ENCODE data around the gene FLRT2.

FLRT2 gene

GRCh38 chr14:85535991-85536832 is 6.3 kb downstream of the FLRT2 start:
- H3K9me3 Mint-ChIP-seq = peaks cover 4% of the 10 kb centered on the region
- H3K36me3 Mint-ChIP-seq = no peaks in the 10 kb centered on the region
- H3K27me3 Mint-ChIP-seq = peaks cover 32% of the 10 kb centered on the region
- no peak overlapping the region for H3K27ac Mint-ChIP-seq
- no peaks in the 10 kb centered on the region for H3K4me1 Mint-ChIP-seq
- ATAC-seq = no peak
- H3K4me3 Mint-ChIP-seq = no peak overlapping the region

- Mint-ChIP-seq H3K27me3 (peaks cover 26% of the 10 kb centered on the region), H3K9me3 (peaks cover 4% of the 10 kb centered on the region), H3K27ac (no peak overlapping the region)
Measured at GRCh38 chr14:85536833-85537190, 6.9 kb downstream of the FLRT2 start.

GRCh38 chr14:85537526-85537925 is 7.6 kb downstream of the FLRT2 start:
- H3K36me3 Mint-ChIP-seq = no peaks in the 10 kb centered on the region
- ATAC-seq = no peak
- peaks cover 4% of the 10 kb centered on the region for H3K9me3 Mint-ChIP-seq
- H3K27ac Mint-ChIP-seq = no peak overlapping the region
- H3K4me1 Mint-ChIP-seq = no peaks in the 10 kb centered on the region
- H3K27me3 Mint-ChIP-seq = peaks cover 19% of the 10 kb centered on the region
- H3K4me3 Mint-ChIP-seq = no peak overlapping the region

More at GRCh38 chr14:85536833-85537190, 6.9 kb downstream of the FLRT2 start:
- ATAC-seq = no peak
- H3K4me1 Mint-ChIP-seq = no peaks in the 10 kb centered on the region
- no peak overlapping the region for H3K4me3 Mint-ChIP-seq
- H3K36me3 Mint-ChIP-seq = no peaks in the 10 kb centered on the region

GRCh38 chr14:85538636-85539035 is 8.7 kb downstream of the FLRT2 start:
- Mint-ChIP-seq H3K4me3 (no peak overlapping the region), H3K36me3 (no peaks in the 10 kb centered on the region), H3K9me3 (peaks cover 4% of the 10 kb centered on the region), H3K27ac (no peak overlapping the region), H3K4me1 (no peaks in the 10 kb centered on the region), H3K27me3 (peaks cover 12% of the 10 kb centered on the region)
- no peak for ATAC-seq

- Mint-ChIP-seq H3K9me3 (peaks cover under 1% of the 10 kb centered on the region), H3K4me3 (no peak overlapping the region), H3K36me3 (no peaks in the 10 kb centered on the region), H3K27me3 (peaks cover 4% of the 10 kb centered on the region), H3K4me1 (no peaks in the 10 kb centered on the region), H3K27ac (no peak overlapping the region)
- ATAC-seq = no peak
Measured at GRCh38 chr14:85539510-85539909, 9.6 kb downstream of the FLRT2 start.

- Mint-ChIP-seq H3K27me3 (no peaks in the 10 kb centered on the region), H3K27ac (no peak overlapping the region), H3K36me3 (no peaks in the 10 kb centered on the region), H3K4me3 (no peak overlapping the region), H3K4me1 (no peaks in the 10 kb centered on the region), H3K9me3 (no peaks in the 10 kb centered on the region)
- ATAC-seq = no peak
Measured at GRCh38 chr14:85542623-85543022, 12.7 kb downstream of the FLRT2 start.

DNA sequence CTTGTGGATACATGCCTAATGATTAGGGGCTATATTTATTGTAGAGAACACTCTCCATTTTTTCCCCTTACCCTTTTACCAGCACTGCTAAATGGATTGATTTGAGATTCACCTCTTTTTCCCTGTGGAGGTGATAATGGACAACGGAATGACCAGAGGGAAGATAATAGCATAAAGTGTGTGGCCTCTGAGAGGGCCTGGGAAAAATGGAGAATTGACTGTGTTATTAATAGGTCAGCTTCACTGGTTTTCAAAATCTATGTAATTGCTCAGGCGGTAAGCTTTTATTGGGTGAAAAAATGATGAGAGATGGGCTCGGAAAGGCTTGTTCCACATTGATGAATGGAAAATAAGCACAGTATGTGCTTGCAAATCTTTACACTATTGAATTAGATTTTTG is 15.8 kb downstream of the FLRT2 start:
- no peak overlapping the region for H3K27ac Mint-ChIP-seq
- no peaks in the 10 kb centered on the region for H3K9me3 Mint-ChIP-seq
- no peak for ATAC-seq
- H3K4me3 Mint-ChIP-seq = no peak overlapping the region
- H3K4me1 Mint-ChIP-seq = no peaks in the 10 kb centered on the region
- no peaks in the 10 kb centered on the region for H3K36me3 Mint-ChIP-seq
- no peaks in the 10 kb centered on the region for H3K27me3 Mint-ChIP-seq

DNA sequence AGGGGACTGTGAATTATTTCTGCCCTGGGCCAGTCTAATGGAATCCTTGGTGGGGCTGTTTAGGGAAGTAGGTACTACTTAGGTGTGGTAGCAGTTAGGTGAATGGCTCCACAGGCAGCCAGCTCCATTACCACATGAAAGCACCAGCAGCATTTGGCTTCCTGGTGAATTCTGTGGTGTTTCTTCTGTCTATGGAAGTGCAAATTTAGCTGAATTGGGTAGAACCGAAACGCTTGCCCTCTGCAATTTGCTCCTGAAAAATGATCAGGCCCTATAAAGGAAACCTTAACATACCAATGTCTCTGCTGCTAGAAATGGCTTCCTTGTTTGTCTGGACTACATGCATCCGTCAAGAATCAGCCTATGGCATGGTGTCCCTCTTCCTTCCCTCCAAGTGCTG is 16.4 kb downstream of the FLRT2 start:
- H3K9me3 Mint-ChIP-seq = no peaks in the 10 kb centered on the region
- H3K27me3 Mint-ChIP-seq = no peaks in the 10 kb centered on the region
- no peak for ATAC-seq

DNA sequence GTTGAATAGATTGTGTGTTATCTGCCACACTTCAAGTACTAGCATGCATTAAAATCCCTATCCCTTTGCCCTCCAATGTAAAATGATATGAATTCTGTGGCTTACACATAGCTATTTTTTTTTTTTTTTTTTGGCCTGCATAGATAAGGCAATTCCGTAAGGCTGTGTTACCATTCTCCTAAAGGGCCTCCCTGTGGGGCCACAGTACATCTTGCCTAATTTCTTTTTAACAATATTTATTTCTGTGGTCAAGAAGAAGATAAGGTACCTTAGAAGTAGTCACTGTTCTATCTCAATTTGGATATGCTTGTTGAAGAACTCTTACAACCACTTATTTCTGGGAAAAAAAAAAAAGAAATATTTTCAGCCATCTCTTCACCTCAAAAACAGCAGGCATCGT is 19.8 kb downstream of the FLRT2 start:
- Mint-ChIP-seq H3K9me3 (peaks cover 2% of the 10 kb centered on the region), H3K27me3 (no peaks in the 10 kb centered on the region)
- no peak for ATAC-seq

More for the DNA sequence above, 16.4 kb downstream of the FLRT2 start:
- Mint-ChIP-seq H3K4me1 (no peaks in the 10 kb centered on the region), H3K27ac (no peak overlapping the region), H3K36me3 (no peaks in the 10 kb centered on the region), H3K4me3 (no peak overlapping the region)

GRCh38 chr14:85554106-85554505 is 24.2 kb downstream of the FLRT2 start:
- Mint-ChIP-seq H3K4me1 (no peaks in the 10 kb centered on the region), H3K9me3 (peaks cover 7% of the 10 kb centered on the region), H3K27ac (no peak overlapping the region), H3K27me3 (no peaks in the 10 kb centered on the region), H3K4me3 (no peak overlapping the region), H3K36me3 (no peaks in the 10 kb centered on the region)
- ATAC-seq = no peak

More for the DNA sequence above, 19.8 kb downstream of the FLRT2 start:
- no peak overlapping the region for H3K27ac Mint-ChIP-seq
- no peaks in the 10 kb centered on the region for H3K4me1 Mint-ChIP-seq
- H3K36me3 Mint-ChIP-seq = no peaks in the 10 kb centered on the region
- H3K4me3 Mint-ChIP-seq = no peak overlapping the region

DNA sequence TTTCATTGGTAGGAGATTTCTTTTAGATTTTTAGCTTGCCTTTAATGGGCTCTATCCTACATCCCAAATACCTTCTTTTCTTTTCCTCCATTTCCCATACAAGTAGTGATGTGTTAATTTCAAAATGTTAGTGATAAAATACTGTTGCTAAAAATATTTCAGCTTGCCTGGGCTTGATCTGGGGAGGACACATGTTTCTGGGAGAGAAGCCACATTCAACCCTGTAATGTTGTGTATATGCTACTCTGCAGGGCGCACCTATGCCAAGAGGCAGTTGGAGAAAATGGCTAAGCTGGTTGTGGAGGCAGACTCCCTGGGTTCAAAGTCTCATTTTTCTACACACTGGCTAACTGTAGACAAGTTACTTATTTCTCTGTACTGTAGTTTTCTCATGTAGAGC is 26.3 kb downstream of the FLRT2 start:
- Mint-ChIP-seq H3K27ac (no peak overlapping the region), H3K9me3 (peaks cover 7% of the 10 kb centered on the region), H3K27me3 (no peaks in the 10 kb centered on the region), H3K36me3 (no peaks in the 10 kb centered on the region), H3K4me1 (no peaks in the 10 kb centered on the region), H3K4me3 (no peak overlapping the region)
- no peak for ATAC-seq

GRCh38 chr14:85558505-85558904 is 28.6 kb downstream of the FLRT2 start:
- Mint-ChIP-seq H3K4me3 (no peak overlapping the region), H3K9me3 (peaks cover 5% of the 10 kb centered on the region), H3K27me3 (no peaks in the 10 kb centered on the region), H3K4me1 (no peaks in the 10 kb centered on the region), H3K36me3 (no peaks in the 10 kb centered on the region), H3K27ac (no peak overlapping the region)
- ATAC-seq = no peak

- Mint-ChIP-seq H3K27ac (no peak overlapping the region), H3K4me3 (no peak overlapping the region), H3K9me3 (no peaks in the 10 kb centered on the region)
Measured at GRCh38 chr14:85562630-85563029, 32.7 kb downstream of the FLRT2 start.

GRCh38 chr14:85564841-85565527 is 35.0 kb downstream of the FLRT2 start:
- Mint-ChIP-seq H3K27me3 (no peaks in the 10 kb centered on the region), H3K36me3 (no peaks in the 10 kb centered on the region), H3K4me1 (no peaks in the 10 kb centered on the region), H3K4me3 (no peak overlapping the region), H3K27ac (no peak overlapping the region), H3K9me3 (peaks cover 4% of the 10 kb centered on the region)
- ATAC-seq = no peak

More at GRCh38 chr14:85562630-85563029, 32.7 kb downstream of the FLRT2 start:
- H3K27me3 Mint-ChIP-seq = no peaks in the 10 kb centered on the region
- H3K4me1 Mint-ChIP-seq = no peaks in the 10 kb centered on the region
- no peak for ATAC-seq
- H3K36me3 Mint-ChIP-seq = no peaks in the 10 kb centered on the region

DNA sequence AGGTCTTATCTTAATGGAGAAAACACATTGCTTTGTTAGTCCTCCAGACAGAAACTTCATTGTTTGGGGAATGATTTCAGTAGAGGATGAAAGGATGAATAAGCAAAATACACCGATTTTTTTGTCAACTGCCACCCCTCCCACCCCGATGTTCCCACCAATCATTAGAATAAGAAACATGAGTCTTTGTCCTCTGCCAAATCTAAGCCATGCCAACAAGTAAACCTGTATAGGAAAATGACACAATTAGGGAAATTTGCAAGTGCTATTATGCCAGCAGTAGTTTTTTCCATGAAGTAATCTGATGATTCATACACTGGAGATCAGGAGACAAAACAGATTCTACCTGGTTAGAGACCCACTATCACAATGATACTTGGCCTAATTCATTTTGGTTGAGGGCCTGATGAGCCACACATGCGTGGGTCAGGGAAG is 35.9 kb downstream of the FLRT2 start:
- Mint-ChIP-seq H3K4me3 (no peak overlapping the region), H3K36me3 (no peaks in the 10 kb centered on the region), H3K9me3 (peaks cover 4% of the 10 kb centered on the region), H3K4me1 (no peaks in the 10 kb centered on the region), H3K27ac (no peak overlapping the region), H3K27me3 (no peaks in the 10 kb centered on the region)
- no peak for ATAC-seq

DNA sequence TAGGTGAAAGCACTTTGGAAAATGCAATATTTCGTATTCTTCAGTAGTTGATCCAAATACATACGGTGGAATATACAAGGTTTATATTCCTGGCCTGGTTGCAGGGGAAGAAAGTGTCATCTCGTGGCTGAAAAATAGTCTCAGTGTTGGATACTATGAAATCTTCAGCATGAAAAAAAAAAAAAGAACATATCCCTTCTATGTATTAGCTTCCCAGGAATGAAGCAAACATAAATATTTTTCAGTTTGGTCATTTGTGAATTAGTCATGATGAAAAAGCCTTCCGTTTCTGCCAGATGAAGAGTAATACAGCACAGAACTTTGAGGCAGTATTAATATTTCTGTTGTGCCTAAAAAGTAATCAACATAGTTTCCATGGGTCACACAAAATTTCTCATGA is 36.7 kb downstream of the FLRT2 start:
- no peaks in the 10 kb centered on the region for H3K27me3 Mint-ChIP-seq
- no peak overlapping the region for H3K27ac Mint-ChIP-seq
- no peaks in the 10 kb centered on the region for H3K36me3 Mint-ChIP-seq
- H3K4me3 Mint-ChIP-seq = no peak overlapping the region
- peaks cover 4% of the 10 kb centered on the region for H3K9me3 Mint-ChIP-seq
- ATAC-seq = no peak
- no peaks in the 10 kb centered on the region for H3K4me1 Mint-ChIP-seq
